Liver (tissue), 9 donors: ENCODE results near the gene CAST. TPM values are rescaled to one million over a fixed set of nuclear protein-coding genes. Genes with fewer than 3 reads are reported as not detected.
"Not testable (repeated sequence)": the region's sequence is repeated elsewhere in the genome, so short reads cannot be mapped to it uniquely, and the experiment has no call there.

Experiments used
- DNase-seq: peaks from one replicate; pipeline ENCODE4 v3.0.0-alpha.2; 2017; ENCODE audit warnings: low spot score
- H3K27ac ChIP-seq, 2 donors: one replicate each; pipeline ENCODE4 v1.7.0; 2013; ENCODE audit warnings: inconsistent platforms in 2 of 2, low read length in 2 of 2, control low read depth in 1 of 2, low read depth in 1 of 2, mild to moderate bottlenecking in 1 of 2
- H3K27me3 ChIP-seq, 4 donors: one replicate each; pipeline versions ENCODE4 v1.6.1 to v1.7.0; 2013; ENCODE audit warnings: low read length in 3 of 4, inconsistent platforms in 1 of 4, mild to moderate bottlenecking in 1 of 4, moderate library complexity in 1 of 4; ENCODE audit not compliant: control insufficient read depth in 4 of 4, insufficient read depth in 4 of 4
- H3K36me3 ChIP-seq, 4 donors: one replicate each; pipeline versions ENCODE4 v1.6.1 to v1.7.0; 2013; ENCODE audit warnings: low read length in 3 of 4, mild to moderate bottlenecking in 3 of 4, low read depth in 1 of 4, moderate library complexity in 1 of 4; ENCODE audit not compliant: control insufficient read depth in 4 of 4, insufficient read depth in 3 of 4
- H3K4me1 ChIP-seq, 4 donors: one replicate each; pipeline versions ENCODE4 v1.6.1 to v1.7.0; 2013; ENCODE audit warnings: low read length in 3 of 4, mild to moderate bottlenecking in 3 of 4, moderate library complexity in 1 of 4; ENCODE audit not compliant: control insufficient read depth in 4 of 4, insufficient read depth in 4 of 4
- H3K4me3 ChIP-seq, 3 donors: one replicate each; pipeline versions ENCODE4 v1.6.1 to v1.7.0; 2013; ENCODE audit warnings: low read length in 3 of 3, control low read depth in 1 of 3, low read depth in 1 of 3, mild to moderate bottlenecking in 1 of 3
- H3K9ac ChIP-seq, 2 donors: one replicate each; pipeline ENCODE4 v1.7.0; 2013; ENCODE audit warnings: low read length in 2 of 2, mild to moderate bottlenecking in 2 of 2, moderate library complexity in 2 of 2, control low read depth in 1 of 2, low read depth in 1 of 2
- H3K9me3 ChIP-seq, 4 donors: one replicate each; pipeline versions ENCODE4 v1.6.1 to v1.7.0; 2013; ENCODE audit warnings: low read length in 3 of 4; ENCODE audit not compliant: control insufficient read depth in 4 of 4
- ATF3 ChIP-seq: IDR thresholded peaks from 2 replicates; pipeline ENCODE4 v1.6.1; 2016; ENCODE audit warnings: antibody characterized with exemption
- CTCF ChIP-seq: fragments of 150-350 bp; IDR thresholded peaks from 2 replicates; pipeline ENCODE4 v1.5.1; 2017; ENCODE audit warnings: improper control_type of control experiment, low read depth, low read length; ENCODE audit not compliant: missing input control
- FOXA1 ChIP-seq: IDR thresholded peaks from 2 replicates; pipeline ENCODE4 v1.6.1; 2016; ENCODE audit warnings: antibody characterized with exemption
- FOXA2 ChIP-seq: IDR thresholded peaks from 2 replicates; pipeline ENCODE4 v1.6.1; 2016; ENCODE audit warnings: antibody characterized with exemption
- GABPA ChIP-seq, 2 donors: IDR thresholded peaks in 1 of 2; conservative IDR thresholded peaks in 1 of 2; 2 replicates each; pipeline ENCODE4 v1.6.1; 2016; ENCODE audit warnings: antibody characterized with exemption in 2 of 2, mild to moderate bottlenecking in 1 of 2, moderate library complexity in 1 of 2
- HNF4A ChIP-seq, 2 donors: conservative IDR thresholded peaks; 2 replicates each; pipeline ENCODE4 v1.6.1; 2016; ENCODE audit warnings: antibody characterized with exemption in 2 of 2, mild to moderate bottlenecking in 2 of 2
- HNF4G ChIP-seq: IDR thresholded peaks from 2 replicates; pipeline ENCODE4 v1.6.1; 2016; ENCODE audit warnings: antibody characterized with exemption
- JUND ChIP-seq, 2 donors: IDR thresholded peaks; 2 replicates each; pipeline ENCODE4 v1.6.1; 2016; ENCODE audit warnings: antibody characterized with exemption in 2 of 2
- MAX ChIP-seq: IDR thresholded peaks from 2 replicates; pipeline ENCODE4 v1.6.1; 2016; ENCODE audit warnings: antibody characterized with exemption
- NR2F2 ChIP-seq: IDR thresholded peaks from 2 replicates; pipeline ENCODE4 v1.6.1; 2016; ENCODE audit warnings: antibody characterized with exemption
- RAD21 ChIP-seq, 2 donors: IDR thresholded peaks; 2 replicates each; pipeline ENCODE4 v1.6.1; 2016; ENCODE audit warnings: antibody characterized with exemption in 2 of 2, mild to moderate bottlenecking in 2 of 2
- REST ChIP-seq: IDR thresholded peaks from 2 replicates; pipeline ENCODE4 v1.6.1; 2016; ENCODE audit warnings: antibody characterized with exemption, mild to moderate bottlenecking
- RXRA ChIP-seq, 2 donors: IDR thresholded peaks; 2 replicates each; pipeline ENCODE4 v1.6.1; 2017 to 2018; ENCODE audit warnings: antibody characterized with exemption in 2 of 2, mild to moderate bottlenecking in 1 of 2
- SP1 ChIP-seq: IDR thresholded peaks from 2 replicates; pipeline ENCODE4 v1.6.1; 2018; ENCODE audit warnings: antibody characterized with exemption, mild to moderate bottlenecking
- TAF1 ChIP-seq: conservative IDR thresholded peaks from 2 replicates; pipeline ENCODE4 v1.6.1; 2016; ENCODE audit warnings: antibody characterized with exemption, mild to moderate bottlenecking
- ZBTB33 ChIP-seq: IDR thresholded peaks from 2 replicates; pipeline ENCODE4 v1.6.1; 2016; ENCODE audit warnings: antibody characterized with exemption
- WGBS: extraction: QIAGEN DNeasy Blood & Tissue Kit; methylation state at CpG from one replicate; pipeline ENCODE4 v1.1.7; 2013; 5-methylcytosine and 5-hydroxymethylcytosine counted together
- polyA plus RNA-seq, 2 donors: library from polyadenylated mRNA; stranded (reverse) in 1 of 2; unstranded in 1 of 2; fragments of 200-250 nt in 1 of 2; fragments of >200 nt in 1 of 2; fragmentation: Nextera tagmentation in 1 of 2; extraction: Ambion mirVana in 1 of 2; gene quantifications; one replicate each; pipeline versions ENCODE4 v1.2.1 to v1.2.3, GENCODE V29; 2013 to 2015
- total RNA-seq, 2 donors: library from RNA; depleted of rRNA; stranded (reverse); fragments of >200 nt; gene quantifications; one replicate each; pipeline ENCODE4 v1.2.3, GENCODE V29; 2014
- donor health status: healthy.
- donor health status: healthy.
- donor health status: healthy.
- donor health status: healthy.
- donor health status: healthy.

CAST gene
- total and polyA plus RNA-seq, 4 donors, result 43.3 to 126 (median 81.0) TPM

- Histone ChIP-seq H3K27me3 (no peaks in the 10 kb centered on the region), H3K27ac (peak overlapping the region in 1 of 2 donors; percentile 41), H3K9ac (no peak overlapping the region), H3K4me3 (no peak overlapping the region), H3K36me3 (peaks cover 13 to 97% (median 87%) of the 10 kb centered on the region in 4 donors), H3K4me1 (no peaks in the 10 kb centered on the region), H3K9me3 (no peaks in the 10 kb centered on the region)
- no peak for DNase-seq
- TF ChIP-seq TAF1, result no peak
- TF ChIP-seq JUND (IDR thresholded peaks at IDR 0.05), result no peak
- TF ChIP-seq REST, result no peak
- TF ChIP-seq GABPA (IDR thresholded peaks at IDR 0.05 in 1 of 2, conservative IDR thresholded peaks at IDR 0.05 in 1 of 2), result no peak
- no peak for TF ChIP-seq FOXA1
- no peak for TF ChIP-seq RAD21 (IDR thresholded peaks at IDR 0.05)
- TF ChIP-seq NR2F2, result no peak
- no peak for TF ChIP-seq ATF3
- no peak for TF ChIP-seq HNF4G
- 95% methylated on average over 4 of the region's 4 CpGs for WGBS
Observed at GRCh38 chr5:96743805-96744204, 81.6 kb downstream of the CAST start.

- peaks cover 13 to 97% (median 87%) of the 10 kb centered on the region in 4 donors for H3K36me3 ChIP-seq
- not testable (repeated sequence) for H3K4me1 ChIP-seq, H3K4me3 ChIP-seq, DNase-seq, H3K27ac ChIP-seq, H3K27me3 ChIP-seq, H3K9ac ChIP-seq, H3K9me3 ChIP-seq
- WGBS, result 93% methylated on average over 5 of the region's 5 CpGs
Observed at GRCh38 chr5:96744218-96744617, 82.0 kb downstream of the CAST start.

GRCh38 chr5:96745025-96745424, 82.8 kb downstream of the CAST start:
- Histone ChIP-seq H3K27ac (no peak overlapping the region), H3K9me3 (no peaks in the 10 kb centered on the region), H3K27me3 (no peaks in the 10 kb centered on the region), H3K4me3 (no peak overlapping the region), H3K9ac (no peak overlapping the region), H3K4me1 (no peaks in the 10 kb centered on the region), H3K36me3 (peaks cover 16 to 98% (median 84%) of the 10 kb centered on the region in 4 donors)
- WGBS, result 95% methylated on average over 5 of the region's 5 CpGs
- DNase-seq, result no peak
- no peak for TF ChIP-seq RXRA (IDR thresholded peaks at IDR 0.05)
- no peak for TF ChIP-seq ZBTB33
- no peak for TF ChIP-seq JUND (IDR thresholded peaks at IDR 0.05)
- TF ChIP-seq SP1, result no peak
- TF ChIP-seq ATF3, result no peak
- TF ChIP-seq FOXA1, result no peak
- TF ChIP-seq HNF4A (conservative IDR thresholded peaks at IDR 0.05), result no peak
- no peak for TF ChIP-seq REST
- no peak for TF ChIP-seq FOXA2
- TF ChIP-seq MAX, result no peak
- TF ChIP-seq GABPA (IDR thresholded peaks at IDR 0.05 in 1 of 2, conservative IDR thresholded peaks at IDR 0.05 in 1 of 2), result no peak
- TF ChIP-seq RAD21 (IDR thresholded peaks at IDR 0.05), result no peak
- TF ChIP-seq HNF4G, result no peak
- TF ChIP-seq NR2F2, result no peak
- TF ChIP-seq CTCF, result no peak
